Right ventricle myocardium inferior (tissue), 1 donor: ENCODE measurements around the gene ARMC2. TPM values are rescaled to one million over a fixed set of nuclear protein-coding genes. Genes with fewer than 3 reads are reported as not detected.

Source experiments
- ATAC-seq: fragments of 200-7000 bp; cut with Tn5 transposase; one replicate; pipeline ENCODE4 v1.9.1; 2020; ENCODE audit warnings: mild to moderate bottlenecking, moderate library complexity
- DNase-seq: peaks from one replicate; pipeline ENCODE4 v3.0.0; 2021; ENCODE audit errors: missing footprints
- intact Hi-C: fragments of 100-400 bp; cut with DNase I; formaldehyde crosslinking; loops from one replicate; pipeline ENCODE4 v1.11.0; 2022
- total RNA-seq: library from RNA; stranded (reverse); fragmentation: NEBNext Ultra II Directional; extraction: Animal tissue kit (Norgen Biotek cat#: 25700); gene quantifications from one replicate; pipeline ENCODE4 v1.2.1, GENCODE V29; 2021
- donor health status: DM: no; HTN: yes; CAD: no; lungs with severe emphysema.

Gene ARMC2
- total RNA-seq, 1 donor from 2014 or later = 9.5 TPM

DNA sequence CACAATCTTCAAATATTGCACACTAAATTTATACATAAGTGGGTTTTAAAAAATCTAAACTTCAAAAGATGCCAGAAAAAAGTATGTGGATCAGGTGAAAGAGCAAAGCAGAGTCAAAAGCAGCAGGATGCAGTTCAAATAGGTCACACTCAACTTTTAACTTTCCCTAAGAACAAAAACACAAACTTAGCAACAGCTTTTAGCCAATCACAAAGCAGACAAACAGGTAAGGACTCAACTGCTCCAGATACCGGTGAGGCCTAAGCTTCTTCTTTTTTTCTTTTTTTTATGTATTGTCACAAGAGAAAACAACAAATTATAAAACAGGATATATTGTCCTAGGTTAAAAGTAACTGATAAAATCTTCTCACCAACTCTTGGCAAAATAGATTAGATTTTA is 171.7 kb downstream of the ARMC2 start:
- ATAC-seq (no peak), DNase-seq (no peak)
- intact Hi-C loops = no loop called here

DNA sequence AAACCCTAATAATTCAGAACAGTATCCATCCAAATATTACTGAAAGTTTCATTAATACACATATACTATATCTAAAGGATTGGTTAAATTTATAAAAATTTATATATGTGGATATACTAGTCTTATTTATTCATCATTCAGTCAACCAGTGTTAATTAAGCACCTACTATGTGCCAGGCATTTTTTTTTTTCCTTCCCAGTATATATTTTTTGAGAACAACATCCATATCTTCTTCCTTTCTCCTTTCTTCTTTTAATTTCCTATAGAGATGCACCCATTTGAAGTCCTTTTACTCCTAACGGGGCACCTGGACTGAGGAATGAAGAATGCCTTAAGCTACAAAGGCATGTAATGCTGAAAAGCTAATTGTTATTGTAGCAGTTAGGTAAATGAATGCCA is 173.6 kb downstream of the ARMC2 start:
- intact Hi-C loops = no loop called here
- DNase-seq (no peak), ATAC-seq (no peak)

DNA sequence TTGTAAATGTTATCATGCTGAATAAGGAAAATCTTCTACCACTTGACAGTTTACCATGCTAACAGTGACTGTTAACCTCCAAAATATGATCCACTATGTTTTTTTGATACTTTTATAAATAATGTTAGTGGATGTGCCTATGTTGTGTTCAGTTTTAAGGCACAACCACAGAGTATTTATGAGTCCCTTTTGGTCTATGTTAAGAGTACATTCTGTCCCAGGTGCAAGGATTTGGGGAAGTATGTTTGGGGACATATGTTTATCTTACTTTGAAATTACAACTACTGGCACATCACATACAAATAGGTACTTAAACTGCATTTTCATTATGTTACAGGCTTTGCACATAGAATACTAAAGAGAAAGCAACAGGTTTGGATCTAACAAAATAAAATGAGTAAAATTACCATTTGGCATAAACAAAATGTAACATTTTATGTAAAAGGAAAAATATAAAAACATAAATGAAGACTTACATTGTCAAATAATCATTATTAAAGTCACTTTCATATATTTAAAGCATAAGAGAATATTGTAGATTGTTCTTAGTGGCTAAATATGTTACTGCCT is 175.2 kb downstream of the ARMC2 start:
- DNase-seq (no peak), ATAC-seq (no peak)
- intact Hi-C loops = no loop called here

Other genes with a start within 250 kb of the ARMC2 start
- 60.2 TPM for gene SESN1, start 246.4 kb downstream of the ARMC2 start, total RNA-seq
- 7.7 TPM for gene CEP57L1, start 247.1 kb downstream of the ARMC2 start, total RNA-seq